ENCODE measurements around the gene COMMD8.
A peak's percentile ranks its signal among the peaks of the same experiment; 100 is the strongest.

Gene COMMD8

DNA sequence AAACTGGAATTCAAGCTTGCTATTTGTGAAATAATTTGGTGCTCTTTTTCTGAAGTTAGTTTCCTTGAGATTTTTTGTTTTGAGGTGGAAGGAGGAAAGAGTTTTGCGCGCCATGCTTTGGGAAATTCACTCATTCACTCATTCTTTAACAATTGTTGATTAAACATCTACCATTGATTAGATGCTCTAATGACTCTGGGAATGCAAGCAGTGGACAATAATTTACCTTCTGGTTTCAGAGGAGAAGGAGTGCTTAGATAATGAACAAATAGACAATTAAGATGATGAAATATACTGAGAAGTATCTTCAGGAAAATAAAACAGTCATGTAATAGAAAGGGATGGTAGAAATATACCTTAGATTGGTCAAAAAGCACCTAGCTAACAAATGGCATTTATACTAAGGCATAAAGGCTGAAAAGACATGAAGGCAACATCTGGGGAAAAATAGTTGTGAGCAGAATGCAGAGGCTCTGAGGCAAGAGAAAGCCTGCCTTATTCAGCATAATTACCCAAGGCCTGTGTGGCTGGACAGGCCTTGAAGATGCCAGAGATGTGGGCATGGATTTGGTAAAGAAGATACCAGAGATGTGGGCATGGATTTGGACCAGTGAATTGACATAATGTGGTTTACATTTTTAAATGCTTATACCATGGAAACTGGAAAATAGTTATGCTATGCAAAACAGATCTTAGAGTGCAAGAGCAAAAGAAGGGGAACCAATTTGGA lies 2.7 kb upstream of the COMMD8 start:
- no peak overlapping the region for H3K4me3 ChIP-seq (replicated peaks; ENCODE audit: low read depth, low read length)
- TF ChIP-seq, protein P1, sequence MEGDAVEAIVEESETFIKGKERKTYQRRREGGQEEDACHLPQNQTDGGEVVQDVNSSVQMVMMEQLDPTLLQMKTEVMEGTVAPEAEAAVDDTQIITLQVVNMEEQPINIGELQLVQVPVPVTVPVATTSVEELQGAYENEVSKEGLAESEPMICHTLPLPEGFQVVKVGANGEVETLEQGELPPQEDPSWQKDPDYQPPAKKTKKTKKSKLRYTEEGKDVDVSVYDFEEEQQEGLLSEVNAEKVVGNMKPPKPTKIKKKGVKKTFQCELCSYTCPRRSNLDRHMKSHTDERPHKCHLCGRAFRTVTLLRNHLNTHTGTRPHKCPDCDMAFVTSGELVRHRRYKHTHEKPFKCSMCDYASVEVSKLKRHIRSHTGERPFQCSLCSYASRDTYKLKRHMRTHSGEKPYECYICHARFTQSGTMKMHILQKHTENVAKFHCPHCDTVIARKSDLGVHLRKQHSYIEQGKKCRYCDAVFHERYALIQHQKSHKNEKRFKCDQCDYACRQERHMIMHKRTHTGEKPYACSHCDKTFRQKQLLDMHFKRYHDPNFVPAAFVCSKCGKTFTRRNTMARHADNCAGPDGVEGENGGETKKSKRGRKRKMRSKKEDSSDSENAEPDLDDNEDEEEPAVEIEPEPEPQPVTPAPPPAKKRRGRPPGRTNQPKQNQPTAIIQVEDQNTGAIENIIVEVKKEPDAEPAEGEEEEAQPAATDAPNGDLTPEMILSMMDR (IDR thresholded peaks at IDR 0.05; ENCODE audit: low read depth, low read length, missing control alignments), result no peak
- DNase-seq (ENCODE audit: extremely low read depth, low read depth), result no peak

DNA sequence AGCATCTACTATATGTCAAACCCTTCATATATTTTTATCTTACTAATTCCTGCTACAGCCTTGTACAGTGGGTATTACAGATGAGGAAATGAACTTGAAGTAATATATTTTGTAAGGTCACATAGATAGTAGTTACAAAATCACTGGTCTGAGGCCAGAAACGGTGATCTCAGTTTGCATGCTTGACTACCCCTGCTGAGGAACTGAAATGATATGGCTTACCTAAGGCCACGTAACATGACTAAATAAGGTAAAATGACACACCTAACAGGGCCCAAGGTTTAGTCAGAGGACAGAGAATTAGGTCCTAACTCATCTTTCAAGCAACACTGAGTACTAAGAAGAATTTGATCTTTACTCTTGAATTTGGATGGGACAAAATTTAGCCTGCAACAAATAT lies 1.5 kb upstream of the COMMD8 start:
- no peak for DNase-seq (ENCODE audit: extremely low read depth, low read depth)
- TF ChIP-seq, protein P1 (IDR thresholded peaks at IDR 0.05; ENCODE audit: low read depth, low read length, missing control alignments), result no peak
- no peak overlapping the region for H3K4me3 ChIP-seq (replicated peaks; ENCODE audit: low read depth, low read length)

DNA sequence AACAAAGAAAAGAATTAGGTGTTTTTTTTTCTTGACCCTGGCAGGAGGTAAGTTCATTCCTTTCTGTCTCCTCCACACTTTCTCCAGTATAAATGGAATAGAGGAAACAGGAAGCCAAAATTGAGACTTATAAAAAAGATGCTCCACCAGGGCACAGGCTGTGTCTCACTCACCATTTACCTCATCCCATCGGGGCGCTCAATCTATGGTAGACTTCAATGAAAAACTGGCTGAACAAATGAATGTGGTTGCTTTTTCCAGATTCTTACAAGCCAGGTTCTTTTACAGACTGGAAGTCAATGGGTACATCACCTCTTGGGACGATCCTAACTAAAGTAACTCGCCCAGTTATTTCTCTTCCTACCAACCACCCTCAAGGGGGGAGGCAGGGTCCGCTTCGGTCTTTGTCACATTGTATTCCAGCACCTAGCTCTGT lies 685 bp downstream of the COMMD8 start:
- no peak for DNase-seq (ENCODE audit: extremely low read depth, low read depth)
- H3K4me3 ChIP-seq (replicated peaks; ENCODE audit: low read depth, low read length), result peak overlapping the region; percentile 67
- TF ChIP-seq, protein P1 (IDR thresholded peaks at IDR 0.05; ENCODE audit: low read depth, low read length, missing control alignments), result no peak

DNA sequence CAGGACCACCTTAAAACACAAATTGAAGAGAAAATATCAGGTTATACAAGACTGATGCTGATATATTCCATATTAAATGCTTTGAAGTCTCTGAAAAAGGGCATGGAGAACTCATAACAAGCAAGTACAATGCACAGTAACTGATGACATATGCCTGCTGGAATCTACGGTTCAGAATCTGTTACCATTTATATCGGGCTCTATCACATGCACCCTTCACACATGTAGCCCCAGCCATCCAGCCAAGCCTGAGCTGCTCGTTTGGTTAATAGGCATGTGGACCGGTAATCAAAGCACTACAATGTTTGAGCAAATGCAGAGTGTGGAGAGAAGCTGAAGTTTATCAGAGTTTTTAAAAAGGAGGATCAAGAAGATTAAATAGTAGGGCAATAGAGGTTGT lies 11.8 kb downstream of the COMMD8 start:
- peak; percentile 26 for DNase-seq (ENCODE audit: extremely low read depth, low read depth)
- TF ChIP-seq, protein P1 (IDR thresholded peaks at IDR 0.05; ENCODE audit: low read depth, low read length, missing control alignments), result no peak
- H3K4me3 ChIP-seq (replicated peaks; ENCODE audit: low read depth, low read length), result no peak overlapping the region

DNA sequence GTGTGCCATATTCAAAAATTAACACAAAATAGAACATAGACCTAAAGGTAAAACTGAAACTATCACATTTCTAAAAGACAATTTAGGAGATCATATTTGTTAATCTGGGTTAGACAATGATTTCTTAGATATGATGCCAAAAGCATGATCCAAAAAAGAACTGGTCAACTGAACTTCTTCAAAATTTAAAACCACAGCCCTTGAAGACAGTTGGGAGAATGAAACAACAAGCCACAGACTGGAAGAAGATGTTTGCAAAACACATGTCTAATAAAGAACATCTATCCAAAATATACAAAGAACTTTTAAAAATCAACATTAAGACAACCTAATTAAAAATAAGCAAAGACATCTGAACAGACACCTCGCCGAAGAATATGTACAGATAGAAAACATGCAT lies 19.5 kb downstream of the COMMD8 start:
- H3K4me3 ChIP-seq (replicated peaks; ENCODE audit: low read depth, low read length), result no peak overlapping the region
- TF ChIP-seq, protein P1 (IDR thresholded peaks at IDR 0.05; ENCODE audit: low read depth, low read length, missing control alignments), result no peak
- DNase-seq (ENCODE audit: extremely low read depth, low read depth), result no peak

DNA sequence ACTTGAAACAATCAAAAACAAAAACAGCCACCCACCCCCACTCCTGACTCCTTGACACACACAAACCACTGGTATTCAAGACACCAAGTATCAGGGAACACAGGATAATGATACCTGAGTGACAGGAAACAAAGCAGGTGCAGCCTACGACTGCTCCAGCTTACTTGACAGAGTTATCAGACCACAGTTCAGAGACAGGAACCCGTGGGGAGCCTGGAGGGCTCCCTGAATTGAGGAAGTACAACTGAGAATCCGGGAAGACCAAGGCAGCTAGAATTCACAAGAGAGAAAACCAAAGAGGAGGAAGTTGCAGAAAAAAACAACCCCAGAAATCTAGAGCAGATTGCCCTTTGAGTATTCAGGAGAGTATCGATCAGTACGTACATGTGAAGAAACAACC lies 20.5 kb downstream of the COMMD8 start:
- no peak overlapping the region for H3K4me3 ChIP-seq (replicated peaks; ENCODE audit: low read depth, low read length)
- TF ChIP-seq, protein P1 (IDR thresholded peaks at IDR 0.05; ENCODE audit: low read depth, low read length, missing control alignments), result no peak
- DNase-seq (ENCODE audit: extremely low read depth, low read depth), result no peak

DNA sequence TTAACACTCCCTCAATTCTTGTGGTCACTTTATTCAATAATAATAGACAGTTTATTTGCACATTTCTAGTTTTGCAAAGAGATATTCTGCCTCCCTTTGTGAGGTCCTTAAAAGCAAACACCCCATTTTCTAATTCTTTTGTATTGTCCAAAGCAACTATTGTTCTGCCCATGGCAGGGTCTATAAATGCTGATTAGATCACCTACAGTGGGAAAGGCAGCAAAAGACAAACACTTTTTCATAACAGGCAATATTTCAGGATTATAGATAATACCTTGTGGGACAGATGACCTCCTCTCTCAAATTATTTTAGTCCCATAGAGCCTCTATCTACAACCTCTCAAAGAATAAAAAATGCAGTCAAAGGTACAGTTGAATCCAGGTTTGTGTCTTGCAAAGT lies 28.6 kb downstream of the COMMD8 start:
- TF ChIP-seq, protein P1 (IDR thresholded peaks at IDR 0.05; ENCODE audit: low read depth, low read length, missing control alignments), result no peak

More for the DNA sequence above, 28.6 kb downstream of the COMMD8 start:
- no peak for DNase-seq (ENCODE audit: extremely low read depth, low read depth)
- H3K4me3 ChIP-seq (replicated peaks; ENCODE audit: low read depth, low read length), result no peak overlapping the region

Measured in HFF-Myc (cell line).